ENCODE data around the gene FRMD4A.

GRCh38 chr10:13904064-13904463 is 426.7 kb downstream of the FRMD4A start:
- TF ChIP-seq POLR2A (IDR thresholded peaks at IDR 0.05) (no peak), CTCF (IDR thresholded peaks at IDR 0.05) (no peak)

Measured in uterus (tissue), 2 donors.